Hippocampal formation (tissue), 2 donors: ENCODE measurements around the gene RBM3.

ENCODE experiments used
- DNase-seq, 2 donors: peaks; one replicate each; lab custom pipeline; 2025; lab: John Stamatoyannopoulos, UW

The RBM3 gene

DNA sequence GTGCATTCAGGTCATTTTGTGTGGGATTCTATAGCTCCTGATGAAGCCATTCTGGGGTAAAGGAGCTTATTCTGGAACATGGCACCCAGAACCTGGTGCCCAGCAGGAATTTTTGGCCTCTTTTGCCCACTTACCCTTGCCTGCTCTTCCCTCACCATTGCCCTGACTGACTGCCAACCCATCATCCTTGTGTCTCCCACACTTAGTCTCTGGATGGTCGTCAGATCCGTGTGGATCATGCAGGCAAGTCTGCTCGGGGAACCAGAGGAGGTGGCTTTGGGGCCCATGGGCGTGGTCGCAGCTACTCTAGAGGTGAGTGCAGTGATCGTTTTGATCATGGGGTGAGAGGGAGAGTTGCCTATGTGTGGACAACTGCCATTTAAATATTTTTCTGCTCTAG lies 1.8 kb downstream of the RBM3 start:
- no peak for DNase-seq

DNA sequence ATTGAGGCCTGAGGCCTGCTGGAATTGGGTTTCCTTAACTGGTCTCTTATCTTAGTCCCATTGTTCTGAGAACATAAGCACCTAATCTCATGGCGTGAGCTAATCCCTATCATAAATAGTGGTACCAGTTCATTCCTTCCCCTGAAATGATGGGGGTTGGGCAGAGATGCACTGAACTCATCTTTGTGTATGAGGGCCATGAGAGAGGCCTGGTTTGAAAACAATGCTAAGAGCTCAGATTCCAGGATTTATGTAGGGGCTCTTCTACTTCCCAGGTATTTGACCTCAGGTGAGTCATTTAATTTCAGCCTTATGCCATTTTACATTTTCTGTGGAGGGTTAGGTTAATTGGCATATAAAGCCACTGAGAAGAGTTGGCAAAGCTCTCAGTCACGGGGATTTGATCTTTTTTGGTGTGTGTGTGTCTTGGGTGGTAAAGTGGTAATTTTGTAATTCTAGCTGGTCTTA lies 4.4 kb downstream of the RBM3 start:
- no peak for DNase-seq

DNA sequence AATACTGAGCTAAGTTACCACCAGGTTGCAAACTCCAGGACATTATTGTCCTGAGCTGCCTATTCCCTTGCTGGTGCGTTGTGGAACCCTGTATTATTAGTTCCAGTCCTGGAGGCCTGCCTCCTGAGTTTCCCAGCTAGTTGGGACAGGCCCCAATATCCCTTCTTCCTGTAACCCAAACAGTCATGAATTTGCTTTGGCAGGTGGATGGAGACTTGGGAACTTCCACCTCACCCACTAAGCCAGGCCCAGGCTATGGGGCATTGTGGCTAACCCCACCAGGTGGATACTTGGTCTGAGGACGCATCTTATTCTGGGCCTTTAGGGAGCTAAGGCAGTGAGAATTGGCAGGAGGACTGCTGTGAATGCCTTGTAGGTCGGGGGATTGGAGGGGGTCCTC lies 5.0 kb downstream of the RBM3 start:
- no peak for DNase-seq

DNA sequence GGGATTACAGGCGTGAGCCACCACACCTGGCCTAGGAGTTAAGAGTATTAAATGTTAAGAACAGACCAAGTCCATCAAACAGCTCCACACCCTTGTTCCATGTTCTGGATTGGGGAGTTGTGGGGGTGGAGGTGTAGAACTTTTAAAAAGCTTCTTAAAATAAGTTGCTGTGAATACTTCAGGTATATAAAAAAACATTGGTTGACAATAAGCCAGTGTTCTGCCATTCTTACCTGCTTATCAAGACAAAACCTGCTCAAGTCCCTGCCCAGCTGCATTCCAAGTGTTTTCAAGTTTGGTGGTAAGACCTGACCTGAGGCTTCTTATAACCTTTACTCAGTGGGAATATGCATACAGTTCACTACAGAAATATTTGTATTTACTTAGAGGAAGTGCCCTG lies 6.4 kb downstream of the RBM3 start:
- DNase-seq = no peak

DNA sequence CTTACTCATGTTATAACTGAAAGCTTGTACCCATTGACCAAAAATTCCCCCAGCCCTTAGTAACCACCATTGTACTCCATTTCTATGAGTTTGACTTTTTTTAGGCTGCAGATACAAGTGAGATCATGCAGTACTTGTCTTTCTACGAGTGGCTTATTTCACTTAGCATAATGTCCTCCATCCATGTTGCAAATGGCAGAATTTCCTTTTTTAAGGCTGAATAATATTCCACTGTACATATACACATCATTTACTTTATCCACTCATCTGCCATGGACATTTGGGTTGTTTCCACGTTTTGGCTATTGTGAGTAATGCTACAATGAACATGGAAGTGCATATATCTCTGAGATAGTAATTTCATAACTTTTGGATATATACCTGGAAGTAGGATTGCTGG lies 10.4 kb downstream of the RBM3 start:
- no peak for DNase-seq

DNA sequence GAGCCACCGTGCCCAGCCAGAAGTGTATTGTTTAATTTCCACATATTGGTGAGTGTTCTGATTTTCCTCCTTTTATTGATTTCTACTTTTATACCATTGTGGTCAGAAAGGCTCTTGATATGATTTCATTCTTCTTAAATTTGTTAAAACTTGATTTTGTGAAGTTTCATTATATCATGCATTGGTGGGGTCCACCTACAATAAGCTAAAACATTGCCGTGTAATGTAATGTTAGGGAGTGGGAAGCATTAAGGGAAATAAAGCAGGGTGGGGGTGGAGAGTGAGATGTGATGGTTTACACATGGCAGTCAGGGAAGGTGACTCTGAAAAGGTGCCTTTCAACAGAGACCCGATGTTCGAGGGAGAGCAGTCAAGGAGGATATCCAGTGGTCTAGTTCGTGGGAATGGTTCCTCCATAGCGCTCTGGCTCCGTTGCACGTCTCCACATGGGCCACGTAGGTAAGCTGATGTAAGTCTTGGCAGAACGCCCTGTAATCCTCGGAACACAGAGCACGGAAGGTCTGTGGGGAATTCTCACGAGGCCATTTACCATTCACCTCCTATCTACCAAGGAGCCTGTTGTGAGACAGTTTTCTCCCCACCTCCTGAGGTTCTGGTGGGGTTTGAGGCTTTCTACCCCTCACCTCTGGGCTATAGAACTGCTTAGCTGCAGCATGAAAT lies 15.3 kb downstream of the RBM3 start:
- DNase-seq = no peak

DNA sequence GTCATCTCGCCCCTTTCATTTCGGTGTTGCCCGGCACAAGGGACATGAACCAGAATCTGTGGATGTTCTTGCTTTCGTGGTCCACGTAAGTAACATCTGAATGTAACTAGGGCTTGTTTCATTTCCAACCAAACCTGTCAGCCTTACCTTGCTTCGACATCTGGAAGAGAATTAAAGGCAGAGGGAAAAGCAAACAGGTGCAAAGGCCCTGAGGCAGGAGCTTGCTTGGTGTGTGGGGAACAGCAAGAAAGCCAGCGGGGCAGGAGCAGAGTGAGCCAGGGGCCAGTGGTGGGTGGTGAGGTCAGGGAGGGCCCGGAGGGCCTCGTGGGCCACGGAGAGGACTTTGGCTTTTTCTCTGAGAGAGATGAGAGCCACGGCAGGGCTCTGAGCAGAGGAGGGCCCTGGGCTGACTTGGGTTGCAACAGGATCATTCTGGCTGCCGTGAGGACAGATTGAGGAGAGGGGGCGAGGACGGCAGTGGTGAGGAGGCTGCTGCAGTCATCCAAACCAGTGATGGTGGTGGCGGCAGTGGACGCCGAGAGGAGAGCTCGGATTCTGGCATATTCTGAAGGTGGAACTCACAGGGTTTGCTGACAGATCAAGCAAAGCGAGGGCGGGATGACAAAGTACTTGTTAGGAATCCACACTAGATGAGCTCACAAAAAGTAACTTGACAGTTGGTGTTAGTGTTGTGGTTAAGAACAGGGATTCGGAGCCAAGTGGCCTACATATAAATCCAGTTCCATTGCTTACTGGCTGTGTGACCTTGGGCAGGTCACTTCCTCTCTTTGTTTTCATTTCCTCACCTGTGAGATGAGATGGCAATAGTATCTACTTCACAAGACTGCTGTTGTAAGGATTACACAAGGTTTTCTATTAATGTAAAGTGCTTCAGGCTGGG lies 16.2 kb downstream of the RBM3 start:
- no peak for DNase-seq

DNA sequence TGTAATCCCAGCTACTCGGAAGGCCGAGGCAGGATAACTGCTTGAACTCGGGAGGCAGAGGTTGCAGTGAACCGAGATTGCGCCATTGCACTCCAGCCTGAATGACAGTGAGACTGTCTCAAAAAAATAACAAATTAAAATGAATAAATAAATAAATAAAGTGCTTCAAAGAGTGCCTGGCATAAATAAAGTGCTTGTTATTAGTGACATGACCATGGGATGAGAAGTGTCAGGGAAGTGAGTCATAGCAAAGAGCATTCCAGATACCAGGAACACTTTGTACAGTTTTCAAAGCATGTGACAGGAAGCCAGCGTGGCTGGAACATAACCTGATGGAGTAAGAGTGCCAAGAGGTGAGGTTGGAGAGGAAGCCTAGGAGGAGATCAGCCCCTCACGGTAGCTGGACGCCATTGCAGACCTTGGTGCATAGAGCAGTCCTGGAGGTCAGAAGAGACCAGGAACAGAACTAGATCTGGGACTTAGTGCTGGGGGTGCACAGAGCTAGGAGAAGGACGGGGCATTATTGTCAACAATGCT lies 17.0 kb downstream of the RBM3 start:
- no peak for DNase-seq

DNA sequence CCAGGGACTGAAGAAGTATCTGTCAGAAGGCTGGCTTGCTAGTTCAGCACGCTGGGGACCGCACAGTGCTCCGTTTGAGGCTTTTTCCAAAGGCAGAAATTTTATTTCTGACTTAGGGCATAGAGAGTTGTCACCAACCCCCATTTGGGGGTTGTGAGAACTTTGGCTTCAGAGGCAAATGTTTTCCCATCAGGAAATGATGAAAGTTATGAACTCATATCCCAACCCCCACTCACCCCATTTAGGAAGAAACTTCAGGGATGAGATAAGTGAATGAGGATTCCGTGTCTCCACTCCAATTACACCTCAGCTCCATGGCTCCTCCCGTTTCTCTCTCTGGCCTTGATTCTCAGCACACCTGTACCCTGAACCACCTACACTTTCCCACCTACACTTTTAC lies 18.7 kb downstream of the RBM3 start:
- DNase-seq = no peak

DNA sequence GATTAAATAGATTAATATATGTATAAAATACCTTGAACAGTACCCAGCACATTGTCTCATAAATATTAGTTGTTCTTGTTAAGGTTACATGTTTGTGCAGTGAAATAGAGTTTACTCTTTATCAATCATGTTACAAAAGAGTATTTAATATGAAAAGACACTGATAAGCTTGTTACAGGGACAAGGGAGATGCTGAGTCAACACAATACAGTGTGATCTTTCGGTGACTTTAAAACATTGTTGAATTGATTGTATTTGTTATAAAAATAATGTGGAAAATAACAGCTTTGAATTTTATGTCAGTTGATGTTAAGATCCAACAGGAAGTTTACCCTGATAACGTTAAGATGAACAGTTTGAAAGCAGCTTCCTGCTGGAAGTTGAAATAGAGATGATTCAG lies 21.6 kb downstream of the RBM3 start:
- DNase-seq = no peak

DNA sequence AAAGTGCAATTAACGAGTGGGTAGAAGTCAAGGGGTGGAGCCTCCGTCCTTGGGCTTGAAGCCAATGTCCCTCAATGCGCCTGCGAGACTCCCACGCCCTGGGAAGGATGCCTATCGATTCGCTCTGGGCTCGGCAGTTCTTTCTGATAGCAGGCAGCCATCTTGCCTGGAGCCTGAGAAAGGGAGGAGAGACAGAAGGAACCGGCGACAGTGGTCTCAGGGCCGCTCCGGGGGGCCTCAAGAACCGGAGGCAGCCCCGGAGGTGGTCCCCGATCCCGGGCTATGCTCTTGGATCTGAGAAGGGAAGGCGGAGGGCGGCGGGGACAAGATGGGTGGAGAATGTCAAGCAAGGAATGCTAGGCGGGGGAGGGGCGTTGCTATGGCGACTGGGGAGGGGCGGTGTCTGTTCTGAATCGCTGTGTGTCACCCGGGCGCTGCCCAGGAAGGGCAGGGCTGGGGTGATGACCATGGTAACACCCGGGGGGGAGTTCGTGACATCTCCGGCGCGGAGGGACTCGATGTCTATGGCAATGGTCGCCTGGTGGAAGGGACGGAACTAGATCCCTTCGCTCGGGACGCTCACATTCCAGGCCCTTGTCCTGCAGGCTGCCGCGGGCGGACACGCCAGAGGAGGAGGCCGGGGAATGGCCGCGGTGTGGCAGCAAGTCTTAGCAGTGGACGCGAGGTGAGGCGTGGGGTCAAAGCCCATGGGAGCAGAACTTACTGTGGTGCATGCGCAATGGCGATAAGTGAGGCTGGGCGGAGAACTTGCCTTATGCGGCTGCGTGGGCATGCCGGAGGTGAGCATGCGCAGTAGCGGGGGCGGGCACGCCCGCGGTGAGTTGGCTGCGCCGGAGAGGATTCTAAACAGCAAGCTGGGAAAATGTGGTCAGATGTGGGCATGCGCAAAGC lies 23.3 kb downstream of the RBM3 start, which contains the start of gene WDR13:
Gene WDR13 (plus strand): TSS at position 140 of the 912 bp plus-strand sequence. CDS start 505 bp downstream, at position 645.
- peak; percentile 75 to 81 for DNase-seq

DNA sequence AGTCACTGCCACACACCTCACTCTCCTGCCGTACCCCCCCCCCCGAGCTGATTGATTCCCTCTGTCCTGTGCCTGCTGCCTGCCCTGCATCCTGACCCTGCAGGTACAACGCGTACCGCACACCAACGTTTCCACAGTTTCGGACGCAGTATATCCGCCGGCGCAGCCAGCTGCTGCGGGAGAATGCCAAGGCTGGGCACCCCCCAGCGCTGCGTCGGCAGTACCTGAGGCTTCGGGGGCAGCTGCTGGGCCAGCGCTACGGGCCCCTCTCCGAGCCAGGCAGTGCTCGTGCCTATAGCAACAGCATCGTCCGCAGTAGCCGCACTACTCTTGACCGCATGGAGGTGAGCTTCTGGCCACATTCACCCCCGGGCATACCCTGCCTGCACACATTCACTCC lies 24.3 kb downstream of the RBM3 start:
- no peak for DNase-seq

DNA sequence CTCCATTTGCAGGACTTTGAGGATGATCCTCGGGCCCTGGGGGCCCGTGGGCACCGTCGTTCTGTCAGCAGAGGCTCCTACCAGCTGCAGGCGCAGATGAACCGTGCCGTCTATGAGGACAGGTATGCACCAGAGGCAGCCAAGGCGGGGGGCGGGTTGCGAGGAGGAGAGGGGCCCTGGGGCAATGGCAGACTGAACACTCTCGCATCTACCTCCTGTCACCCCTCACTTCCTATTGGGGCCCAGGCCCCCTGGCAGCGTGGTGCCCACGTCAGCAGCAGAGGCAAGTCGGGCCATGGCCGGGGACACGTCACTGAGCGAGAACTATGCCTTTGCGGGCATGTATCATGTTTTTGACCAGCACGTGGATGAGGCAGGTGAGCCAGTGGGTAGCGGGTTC lies 25.1 kb downstream of the RBM3 start:
- no peak for DNase-seq

DNA sequence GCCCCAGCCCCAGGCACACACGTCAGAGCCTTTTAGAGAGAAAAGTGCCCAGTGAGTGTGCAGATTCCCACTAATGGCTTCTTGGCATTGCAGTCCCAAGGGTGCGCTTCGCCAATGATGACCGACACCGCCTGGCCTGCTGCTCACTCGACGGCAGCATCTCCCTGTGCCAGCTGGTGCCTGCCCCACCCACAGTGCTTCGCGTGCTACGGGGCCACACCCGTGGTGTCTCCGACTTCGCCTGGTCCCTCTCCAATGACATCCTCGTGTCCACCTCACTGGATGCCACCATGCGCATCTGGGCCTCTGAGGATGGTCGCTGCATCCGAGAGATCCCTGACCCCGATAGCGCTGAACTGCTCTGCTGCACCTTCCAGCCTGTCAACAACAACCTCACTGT lies 25.9 kb downstream of the RBM3 start:
- DNase-seq = no peak

DNA sequence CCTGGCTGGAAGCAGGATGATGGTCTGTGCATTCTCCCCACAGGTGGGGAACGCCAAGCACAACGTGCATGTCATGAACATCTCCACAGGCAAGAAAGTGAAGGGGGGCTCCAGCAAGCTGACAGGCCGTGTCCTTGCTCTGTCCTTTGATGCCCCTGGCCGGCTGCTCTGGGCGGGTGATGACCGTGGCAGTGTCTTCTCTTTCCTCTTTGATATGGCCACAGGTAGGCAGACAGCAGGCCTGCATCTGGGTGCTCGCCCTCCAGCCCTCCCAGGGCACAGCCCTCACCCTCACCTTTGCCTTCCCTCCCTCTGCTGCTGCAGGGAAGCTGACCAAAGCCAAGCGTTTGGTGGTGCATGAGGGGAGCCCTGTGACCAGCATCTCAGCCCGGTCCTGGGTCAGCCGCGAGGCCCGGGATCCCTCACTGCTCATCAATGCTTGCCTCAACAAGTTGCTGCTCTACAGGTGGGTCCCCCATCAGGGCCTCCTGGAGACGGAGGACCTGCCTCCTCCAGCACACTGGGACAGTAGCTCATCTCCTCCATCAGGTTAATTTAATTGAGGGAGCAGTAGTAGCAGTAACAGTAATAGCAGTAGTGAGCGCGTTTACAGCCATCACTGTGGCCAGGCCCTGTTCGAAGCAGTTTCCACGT lies 27.6 kb downstream of the RBM3 start:
- no peak for DNase-seq

DNA sequence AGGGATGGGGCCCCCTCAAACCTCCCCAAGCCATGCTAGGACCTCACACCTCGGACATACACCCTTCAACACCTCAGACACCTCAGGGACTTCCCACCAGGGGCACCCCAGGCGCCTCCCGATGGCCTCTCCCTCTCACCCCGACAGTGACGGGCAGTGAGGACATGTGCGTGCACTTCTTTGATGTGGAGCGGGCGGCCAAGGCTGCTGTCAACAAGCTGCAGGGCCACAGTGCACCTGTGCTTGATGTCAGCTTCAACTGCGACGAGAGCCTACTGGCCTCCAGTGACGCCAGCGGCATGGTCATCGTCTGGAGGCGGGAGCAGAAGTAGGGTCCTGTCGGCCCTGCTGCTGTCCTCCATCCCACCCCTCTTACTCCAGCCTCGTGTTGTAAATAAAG lies 30.4 kb downstream of the RBM3 start:
- no peak for DNase-seq

DNA sequence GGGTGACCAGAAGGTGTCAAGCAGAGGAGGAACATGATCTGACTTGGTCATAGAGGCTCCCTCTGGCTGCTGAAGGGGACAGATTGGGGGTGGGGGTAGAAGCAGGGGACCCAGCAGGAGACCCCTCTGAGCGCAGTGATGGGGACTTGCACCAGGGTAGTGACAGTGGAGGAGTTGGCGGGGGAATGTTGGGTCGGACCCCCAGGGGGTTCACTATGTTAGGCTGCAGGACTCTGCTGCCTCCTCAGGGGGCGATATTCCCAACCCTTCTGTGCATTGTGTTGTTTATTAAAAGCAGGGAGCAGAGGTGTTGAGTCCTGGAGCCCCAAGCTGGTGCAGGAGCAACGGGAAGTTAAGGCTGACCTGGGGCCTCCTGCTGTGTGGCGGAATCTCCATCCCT lies 31.8 kb downstream of the RBM3 start:
- no peak for DNase-seq

DNA sequence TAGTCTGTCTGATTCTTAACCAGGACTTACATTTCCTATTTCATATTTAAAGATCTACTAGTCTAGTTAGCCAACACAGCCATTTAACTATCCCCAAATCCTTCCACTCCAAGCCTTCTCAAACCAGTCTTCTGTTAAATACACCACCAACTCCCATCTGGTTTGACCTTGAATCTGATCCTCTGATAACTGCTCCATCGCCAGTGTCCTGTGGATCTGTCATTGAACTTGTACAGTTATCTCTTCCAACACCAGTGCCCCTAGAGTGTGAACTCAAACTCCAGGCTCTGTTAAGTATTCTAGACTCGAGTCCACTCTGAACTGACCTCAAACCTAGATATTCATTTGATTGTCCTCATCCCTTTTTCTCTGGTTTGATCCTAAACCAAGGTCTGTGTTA lies 37.4 kb downstream of the RBM3 start:
- no peak for DNase-seq

DNA sequence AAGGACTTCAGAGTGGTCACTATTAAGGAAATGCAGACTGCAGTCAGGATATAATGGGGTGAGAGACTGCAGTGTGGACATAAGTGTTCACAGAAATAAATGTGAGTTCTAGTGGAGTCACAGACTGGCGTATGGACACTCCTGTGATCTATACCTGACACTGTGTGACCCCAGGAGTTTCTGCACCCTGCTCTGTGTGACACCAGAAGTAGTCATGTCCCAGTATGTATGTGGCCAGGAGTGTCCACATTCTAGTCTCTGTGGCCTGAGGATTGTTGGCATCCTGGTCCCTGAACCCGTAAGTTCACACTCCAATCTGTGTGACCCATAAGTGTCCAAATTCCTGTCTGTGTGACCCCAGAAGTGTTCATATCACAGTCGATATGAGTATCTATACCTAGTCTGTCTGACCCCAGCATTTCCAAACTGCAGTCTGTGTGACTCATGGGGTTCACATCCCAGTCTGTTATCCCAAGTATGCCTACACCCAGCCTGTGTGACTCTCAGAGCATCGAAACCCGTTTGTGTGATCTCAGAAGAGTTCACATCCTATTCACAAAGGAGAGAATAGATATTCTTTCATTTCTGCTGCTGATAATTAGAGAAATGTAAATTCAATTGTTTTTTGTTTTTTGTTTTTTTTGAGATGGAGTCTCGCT lies 39.3 kb downstream of the RBM3 start:
- no peak for DNase-seq

DNA sequence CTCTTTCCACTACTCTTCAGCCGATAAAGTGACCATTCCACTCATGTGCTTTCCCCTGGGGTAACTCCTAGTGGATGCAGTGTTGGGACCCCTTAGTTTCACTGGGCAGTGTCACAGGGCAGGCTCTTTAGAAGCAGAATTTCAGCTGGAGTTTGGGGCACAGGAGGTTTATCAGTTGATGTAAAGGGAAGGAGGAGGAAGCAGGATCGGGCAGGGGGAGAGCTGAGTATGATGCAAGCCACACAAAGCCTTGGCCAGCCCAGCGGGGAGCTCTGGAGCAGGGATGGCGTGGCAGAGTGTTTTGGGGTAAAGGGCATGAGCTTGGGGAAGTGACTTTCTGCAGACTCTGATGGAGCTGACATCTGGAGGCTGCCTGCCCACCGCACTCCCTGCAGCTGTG lies 42.3 kb downstream of the RBM3 start:
- DNase-seq = no peak
